Activated T-cell treated with anti-CD3 and anti-CD28 coated beads, Interleukin-2, amount 50 U/mL, for 4 hours (primary cell): Measurements from ENCODE around the gene PDZRN4. TPM values are rescaled to one million over a fixed set of nuclear protein-coding genes. Genes with fewer than 3 reads are reported as not detected.
"Not testable (repeated sequence)": the region's sequence is repeated elsewhere in the genome, so short reads cannot be mapped to it uniquely, and the experiment has no call there.

Experiments used
- ATAC-seq, 2 donors: fragments of 200-7000 bp; cut with Tn5 transposase; one replicate each; pipeline ENCODE4 v1.10.0; 2021
- DNase-seq: peaks from one replicate; pipeline ENCODE4 v3.0.0-alpha.2; 2020
- H3K27me3 Mint-ChIP-seq: one replicate; pipeline ENCODE4 v1.8.0; 2021; ENCODE audit warnings: low read depth, mixed read lengths
- H3K36me3 Mint-ChIP-seq: one replicate; pipeline ENCODE4 v1.8.0; 2022; ENCODE audit warnings: mixed read lengths; ENCODE audit not compliant: insufficient read depth
- H3K4me1 Mint-ChIP-seq: one replicate; pipeline ENCODE4 v1.8.0; 2021; ENCODE audit warnings: low read depth, mixed read lengths
- H3K4me3 Mint-ChIP-seq: one replicate; pipeline ENCODE4 v1.8.0; 2021; ENCODE audit warnings: mild to moderate bottlenecking, moderate library complexity, mixed read lengths
- H3K9me3 Mint-ChIP-seq: one replicate; pipeline ENCODE4 v1.8.0; 2021; ENCODE audit warnings: mixed read lengths
- total RNA-seq, 3 donors: library from RNA; stranded (reverse); gene quantifications; one replicate each; pipeline ENCODE4 v1.2.1, GENCODE V29; 2021

PDZRN4 gene
- total RNA-seq, 3 donors from 2014 or later = not detected

DNA sequence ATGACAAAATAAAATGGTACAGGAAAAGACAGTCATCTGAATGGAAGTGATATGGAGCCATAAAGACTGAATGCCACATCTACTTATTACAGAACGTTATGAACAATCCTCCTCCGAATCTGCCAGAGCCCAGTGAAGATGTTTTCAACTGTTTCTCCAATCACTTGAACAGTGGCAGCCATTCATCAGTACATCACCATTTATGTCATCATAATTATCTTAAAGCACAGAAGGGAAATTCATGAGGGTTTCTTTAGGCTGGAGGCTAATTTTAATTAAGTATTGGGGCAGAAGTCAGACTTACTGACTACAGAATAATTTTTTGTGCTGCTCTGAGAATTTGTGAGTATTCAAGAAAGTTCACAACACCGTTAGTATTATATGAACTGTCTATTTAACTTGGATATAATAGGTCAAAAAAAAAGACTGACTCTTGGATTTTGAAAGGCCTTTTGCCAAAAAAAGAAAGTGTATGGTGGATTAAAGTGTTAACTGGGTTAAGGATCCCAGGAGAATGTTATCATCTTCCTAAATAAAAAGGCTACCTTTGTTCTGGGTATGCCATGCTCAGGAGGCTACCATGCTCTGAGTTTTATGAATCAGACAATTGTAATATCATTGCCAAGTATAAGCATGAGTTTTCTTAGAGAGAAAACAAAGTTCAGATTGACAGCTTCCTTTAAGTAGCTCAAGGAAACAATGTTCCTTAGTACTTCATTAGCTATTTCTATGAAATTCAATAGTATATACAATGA lies 40.1 kb downstream of the PDZRN4 start:
- Mint-ChIP-seq H3K36me3 (no peaks in the 10 kb centered on the region), H3K4me3 (no peak overlapping the region), H3K9me3 (no peaks in the 10 kb centered on the region), H3K27me3 (peaks cover 2% of the 10 kb centered on the region), H3K4me1 (no peaks in the 10 kb centered on the region)
- ATAC-seq = no peak
- DNase-seq = no peak

DNA sequence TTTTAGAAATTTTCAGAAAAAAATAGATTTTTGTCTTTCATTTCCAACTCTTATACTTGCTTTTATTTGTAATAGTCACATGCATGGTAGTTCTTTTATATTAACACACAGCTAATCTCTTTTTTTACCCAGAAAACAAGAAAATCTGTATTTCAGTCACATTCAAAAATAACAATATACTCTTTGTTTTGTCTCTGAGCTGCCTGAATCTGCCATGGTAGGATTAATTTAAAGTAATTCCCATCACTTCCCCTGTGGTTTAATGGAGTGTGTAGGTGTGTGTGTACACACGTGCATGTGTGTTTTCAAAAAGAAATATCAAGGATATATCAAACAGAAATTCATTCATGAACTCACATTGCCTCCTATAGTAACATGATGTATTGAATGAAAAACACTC lies 42.6 kb downstream of the PDZRN4 start:
- no peak for ATAC-seq
- Mint-ChIP-seq H3K4me3 (no peak overlapping the region), H3K27me3 (peaks cover 2% of the 10 kb centered on the region)

DNA sequence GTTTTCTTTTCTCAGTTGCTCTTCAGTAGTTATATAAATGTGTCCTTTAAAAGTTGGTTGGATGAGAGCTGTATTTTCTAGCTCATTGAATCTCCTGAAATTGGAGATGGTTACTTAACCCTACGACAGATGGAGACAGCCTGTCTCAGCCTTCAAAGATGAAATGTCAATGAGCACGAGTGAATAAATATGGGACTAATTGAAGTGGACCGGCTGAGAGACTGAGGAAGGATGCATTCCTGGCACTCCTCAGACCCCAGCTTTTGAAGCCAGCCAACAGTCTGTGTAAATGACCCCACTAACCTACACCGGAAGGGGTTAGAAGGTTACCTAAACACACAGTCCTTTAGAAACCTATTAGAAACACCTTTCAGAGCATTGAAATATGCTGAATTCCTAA lies 46.6 kb downstream of the PDZRN4 start:
- H3K4me3 Mint-ChIP-seq = no peak overlapping the region
- H3K9me3 Mint-ChIP-seq = no peaks in the 10 kb centered on the region
- H3K36me3 Mint-ChIP-seq = no peaks in the 10 kb centered on the region
- no peaks in the 10 kb centered on the region for H3K4me1 Mint-ChIP-seq
- ATAC-seq = no peak
- no peaks in the 10 kb centered on the region for H3K27me3 Mint-ChIP-seq
- DNase-seq = no peak

More for the DNA sequence above, 42.6 kb downstream of the PDZRN4 start:
- no peak for DNase-seq
- Mint-ChIP-seq H3K9me3 (no peaks in the 10 kb centered on the region), H3K4me1 (no peaks in the 10 kb centered on the region), H3K36me3 (no peaks in the 10 kb centered on the region)

DNA sequence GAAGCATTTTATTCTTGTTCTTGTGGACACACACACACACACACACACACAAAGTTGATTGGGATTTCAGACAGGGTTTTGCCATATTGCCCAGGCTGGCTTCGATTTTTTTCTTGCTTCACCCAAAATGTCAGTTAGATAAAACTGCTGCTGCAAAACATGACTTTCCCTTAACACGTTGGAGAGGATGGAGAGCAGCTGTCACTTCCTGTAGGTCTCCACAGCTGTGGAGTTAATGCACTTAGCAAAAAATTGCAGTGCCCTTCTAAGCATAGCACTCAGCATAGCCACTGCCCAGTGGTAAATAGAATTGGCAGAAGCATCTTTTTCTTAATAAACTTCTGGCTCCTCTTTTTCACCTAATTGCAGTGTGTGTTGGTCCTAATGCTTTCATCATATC lies 54.5 kb downstream of the PDZRN4 start:
- Mint-ChIP-seq H3K4me1 (no peaks in the 10 kb centered on the region), H3K4me3 (no peak overlapping the region), H3K36me3 (no peaks in the 10 kb centered on the region), H3K9me3 (no peaks in the 10 kb centered on the region), H3K27me3 (no peaks in the 10 kb centered on the region)
- DNase-seq (no peak), ATAC-seq (no peak)

DNA sequence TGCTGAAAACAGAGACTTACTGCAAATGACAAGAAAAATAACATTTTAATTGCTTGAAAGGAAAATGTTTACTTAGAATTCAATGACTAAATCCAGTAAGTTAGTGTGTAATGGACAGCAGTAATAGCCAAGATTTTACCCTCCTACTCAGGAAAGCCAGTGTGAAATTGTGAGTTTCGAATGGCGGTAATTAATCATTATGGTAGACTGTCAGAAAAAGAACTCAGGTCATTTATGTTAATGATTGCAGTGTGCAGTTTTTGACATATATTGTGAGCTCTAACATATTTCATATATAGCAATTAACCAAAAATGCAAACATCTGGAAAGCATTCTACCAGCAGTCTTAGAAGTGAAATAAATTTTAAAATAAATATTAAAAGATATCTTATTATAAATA lies 60.3 kb downstream of the PDZRN4 start:
- Mint-ChIP-seq H3K4me3 (no peak overlapping the region), H3K9me3 (no peaks in the 10 kb centered on the region), H3K4me1 (no peaks in the 10 kb centered on the region), H3K36me3 (no peaks in the 10 kb centered on the region), H3K27me3 (no peaks in the 10 kb centered on the region)
- no peak for ATAC-seq
- DNase-seq = no peak

DNA sequence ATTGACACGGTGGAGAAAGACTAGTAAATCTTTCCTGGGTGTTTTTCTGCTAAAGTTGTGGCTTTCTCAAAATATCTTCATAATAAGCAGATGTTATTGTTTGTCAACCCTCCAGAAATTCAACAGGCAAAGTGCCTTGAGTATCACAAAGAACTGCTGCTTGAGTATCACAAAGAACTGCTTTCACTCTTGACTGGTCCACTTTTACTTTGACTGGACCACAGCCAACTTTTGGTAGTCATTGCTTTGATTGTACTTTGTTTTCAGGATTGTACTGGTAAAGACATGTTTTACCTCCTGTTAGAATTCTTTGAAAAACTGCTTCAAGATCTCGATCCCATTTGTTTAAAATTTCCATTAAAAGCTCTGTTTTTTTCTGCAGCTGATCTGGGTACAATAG lies 62.6 kb downstream of the PDZRN4 start:
- DNase-seq = no peak
- H3K4me1 Mint-ChIP-seq = no peaks in the 10 kb centered on the region
- no peaks in the 10 kb centered on the region for H3K36me3 Mint-ChIP-seq
- no peaks in the 10 kb centered on the region for H3K27me3 Mint-ChIP-seq
- ATAC-seq = no peak
- no peak overlapping the region for H3K4me3 Mint-ChIP-seq
- H3K9me3 Mint-ChIP-seq = no peaks in the 10 kb centered on the region

DNA sequence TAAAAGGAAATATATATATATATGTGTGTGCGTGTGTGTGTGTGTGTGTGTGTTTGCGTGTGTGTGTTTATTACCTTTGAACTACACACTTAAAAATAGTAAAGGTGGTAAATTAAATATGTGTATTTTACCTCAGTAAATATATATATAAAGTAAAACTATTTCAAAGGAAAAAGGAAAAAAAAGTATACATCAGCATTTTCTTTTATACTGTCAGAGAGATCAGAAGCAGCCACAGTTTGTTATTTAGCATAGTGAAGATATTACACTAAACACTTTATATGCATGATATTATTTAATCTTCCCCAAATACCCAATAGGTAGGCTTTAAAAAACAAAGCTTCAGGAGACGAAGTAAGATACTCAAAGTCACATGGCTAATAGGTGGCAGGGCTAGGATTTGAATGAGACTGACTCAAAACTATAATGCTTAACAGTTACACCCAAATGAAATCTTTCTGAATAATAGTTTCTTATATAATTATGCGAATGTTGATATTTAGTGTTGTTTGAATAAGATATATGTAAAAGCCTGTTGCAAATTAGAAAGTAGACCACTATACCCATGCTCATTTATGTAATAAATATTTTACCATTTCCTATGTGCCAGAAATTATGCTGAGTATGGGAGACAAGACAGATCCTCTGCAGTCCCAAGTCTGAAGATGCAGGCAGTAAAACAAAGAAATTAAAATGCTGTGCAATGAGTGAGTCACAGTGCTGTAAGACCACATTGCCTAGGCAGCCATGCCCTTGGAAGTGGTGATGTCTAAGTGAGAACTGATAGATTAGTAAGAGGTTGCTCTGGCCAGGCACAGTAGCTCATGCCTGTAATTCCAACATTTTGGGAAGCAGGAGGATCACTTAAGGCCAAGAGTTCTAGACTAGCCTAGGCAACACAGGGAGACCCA lies 66.1 kb downstream of the PDZRN4 start:
- Mint-ChIP-seq H3K36me3 (no peaks in the 10 kb centered on the region), H3K4me1 (no peaks in the 10 kb centered on the region), H3K9me3 (no peaks in the 10 kb centered on the region), H3K27me3 (no peaks in the 10 kb centered on the region), H3K4me3 (no peak overlapping the region)
- ATAC-seq (no peak), DNase-seq (no peak)

DNA sequence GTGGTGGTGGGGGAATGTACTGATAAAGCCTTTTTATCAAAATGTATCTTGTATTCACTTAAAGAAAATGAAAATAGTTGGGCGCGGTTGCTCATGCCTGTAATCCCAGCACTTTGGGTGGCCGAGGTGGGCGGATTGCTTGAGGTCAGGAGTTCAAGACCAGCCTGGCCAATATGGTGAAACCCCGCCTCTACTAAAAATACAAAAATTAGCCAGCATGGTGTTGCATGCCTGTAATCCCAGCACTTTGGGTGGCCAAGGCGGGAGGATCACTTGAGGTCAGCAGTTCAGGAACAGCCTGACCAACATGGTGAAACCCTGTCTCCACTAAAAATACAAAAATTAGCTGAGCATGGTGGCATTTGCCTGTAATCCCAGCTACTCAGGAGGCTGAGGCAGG lies 75.1 kb downstream of the PDZRN4 start:
- not testable (repeated sequence) for ATAC-seq, H3K9me3 Mint-ChIP-seq, H3K36me3 Mint-ChIP-seq, H3K4me1 Mint-ChIP-seq, H3K27me3 Mint-ChIP-seq, H3K4me3 Mint-ChIP-seq, DNase-seq

DNA sequence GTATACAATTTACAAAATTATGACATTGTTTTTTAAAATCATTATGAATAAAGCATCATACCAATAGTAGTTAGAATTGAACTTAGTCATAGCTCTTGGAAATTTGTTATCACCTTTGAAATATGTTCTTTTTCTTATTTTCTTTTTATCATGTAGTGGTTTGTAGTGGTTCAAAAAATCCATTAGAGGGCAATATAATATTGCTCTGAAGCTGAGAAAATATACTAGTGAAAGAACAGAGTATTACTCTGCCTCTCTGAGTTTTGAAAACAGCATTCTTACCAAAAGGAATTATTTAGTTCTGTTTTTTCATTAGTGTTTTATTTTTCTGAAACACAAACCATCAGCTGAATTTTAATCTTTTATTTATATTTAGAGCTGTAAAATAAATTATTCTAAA lies 76.2 kb downstream of the PDZRN4 start:
- H3K9me3 Mint-ChIP-seq = no peaks in the 10 kb centered on the region
- ATAC-seq = no peak
- no peak overlapping the region for H3K4me3 Mint-ChIP-seq
- no peak for DNase-seq
- H3K27me3 Mint-ChIP-seq = peaks cover 6% of the 10 kb centered on the region
- no peaks in the 10 kb centered on the region for H3K36me3 Mint-ChIP-seq
- H3K4me1 Mint-ChIP-seq = no peaks in the 10 kb centered on the region

DNA sequence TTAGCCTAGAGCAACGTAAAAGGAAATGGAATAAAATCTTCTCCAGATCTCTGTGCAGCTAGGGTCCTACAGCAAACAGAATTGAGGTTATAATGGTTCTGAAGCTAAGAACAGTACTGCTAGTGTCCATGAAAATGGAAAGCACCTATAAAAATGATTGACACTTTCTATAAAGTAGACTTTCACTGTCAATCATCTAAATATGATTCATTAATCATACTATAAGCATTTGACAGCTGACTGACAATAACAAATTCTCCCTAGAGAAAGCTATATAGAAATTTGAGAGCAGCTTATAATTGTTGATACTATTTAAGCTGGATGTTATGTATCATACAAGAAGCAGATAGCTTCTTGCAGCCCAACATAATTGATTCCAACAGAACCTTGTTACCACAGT lies 80.9 kb downstream of the PDZRN4 start:
- no peak for DNase-seq
- H3K9me3 Mint-ChIP-seq = no peaks in the 10 kb centered on the region
- H3K27me3 Mint-ChIP-seq = no peaks in the 10 kb centered on the region
- no peaks in the 10 kb centered on the region for H3K4me1 Mint-ChIP-seq
- no peaks in the 10 kb centered on the region for H3K36me3 Mint-ChIP-seq
- ATAC-seq = no peak
- no peak overlapping the region for H3K4me3 Mint-ChIP-seq

DNA sequence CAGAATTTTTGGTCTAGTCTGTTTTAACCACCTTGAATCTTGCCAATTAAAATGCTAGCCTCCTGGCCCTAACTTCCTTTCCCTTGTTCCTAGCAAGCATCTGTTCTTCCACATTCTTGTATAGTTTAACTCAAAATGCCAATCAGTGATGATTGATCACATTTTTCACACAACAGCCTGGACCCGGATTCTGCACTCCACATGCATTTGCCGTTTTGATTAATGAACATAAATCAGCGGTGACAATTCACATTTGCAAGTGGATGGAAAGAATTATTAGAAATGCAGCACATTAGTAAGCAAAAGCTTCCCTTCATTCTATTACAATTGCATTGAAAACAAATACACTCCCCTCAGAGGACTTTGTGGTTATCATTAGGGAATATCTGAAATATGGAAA lies 83.4 kb downstream of the PDZRN4 start:
- H3K9me3 Mint-ChIP-seq = no peaks in the 10 kb centered on the region
- H3K4me3 Mint-ChIP-seq = no peak overlapping the region
- ATAC-seq (no peak), DNase-seq (no peak)
- H3K27me3 Mint-ChIP-seq = no peaks in the 10 kb centered on the region
- H3K36me3 Mint-ChIP-seq = no peaks in the 10 kb centered on the region
- no peaks in the 10 kb centered on the region for H3K4me1 Mint-ChIP-seq

DNA sequence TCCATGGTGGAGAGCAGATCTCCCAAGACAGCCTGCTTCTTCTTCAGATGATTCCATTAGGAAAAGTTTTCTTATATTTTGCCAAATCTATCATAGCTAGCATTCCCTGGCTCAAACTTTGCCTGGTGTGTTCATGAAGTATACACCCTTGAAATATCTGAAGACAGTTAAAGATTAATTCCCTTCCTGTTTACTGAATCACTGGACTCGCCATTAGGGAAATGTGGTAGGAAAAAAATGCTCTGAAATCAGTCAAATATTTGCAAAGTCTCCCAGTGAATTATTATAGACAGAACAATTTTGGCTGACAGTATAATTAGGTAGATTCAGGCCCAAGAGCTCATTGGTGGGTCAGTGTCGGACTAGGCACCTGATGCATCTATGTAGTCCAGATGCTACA lies 86.5 kb downstream of the PDZRN4 start:
- no peak overlapping the region for H3K4me3 Mint-ChIP-seq
- no peaks in the 10 kb centered on the region for H3K4me1 Mint-ChIP-seq
- H3K36me3 Mint-ChIP-seq = no peaks in the 10 kb centered on the region
- DNase-seq = no peak
- no peak for ATAC-seq
- no peaks in the 10 kb centered on the region for H3K27me3 Mint-ChIP-seq
- H3K9me3 Mint-ChIP-seq = no peaks in the 10 kb centered on the region

DNA sequence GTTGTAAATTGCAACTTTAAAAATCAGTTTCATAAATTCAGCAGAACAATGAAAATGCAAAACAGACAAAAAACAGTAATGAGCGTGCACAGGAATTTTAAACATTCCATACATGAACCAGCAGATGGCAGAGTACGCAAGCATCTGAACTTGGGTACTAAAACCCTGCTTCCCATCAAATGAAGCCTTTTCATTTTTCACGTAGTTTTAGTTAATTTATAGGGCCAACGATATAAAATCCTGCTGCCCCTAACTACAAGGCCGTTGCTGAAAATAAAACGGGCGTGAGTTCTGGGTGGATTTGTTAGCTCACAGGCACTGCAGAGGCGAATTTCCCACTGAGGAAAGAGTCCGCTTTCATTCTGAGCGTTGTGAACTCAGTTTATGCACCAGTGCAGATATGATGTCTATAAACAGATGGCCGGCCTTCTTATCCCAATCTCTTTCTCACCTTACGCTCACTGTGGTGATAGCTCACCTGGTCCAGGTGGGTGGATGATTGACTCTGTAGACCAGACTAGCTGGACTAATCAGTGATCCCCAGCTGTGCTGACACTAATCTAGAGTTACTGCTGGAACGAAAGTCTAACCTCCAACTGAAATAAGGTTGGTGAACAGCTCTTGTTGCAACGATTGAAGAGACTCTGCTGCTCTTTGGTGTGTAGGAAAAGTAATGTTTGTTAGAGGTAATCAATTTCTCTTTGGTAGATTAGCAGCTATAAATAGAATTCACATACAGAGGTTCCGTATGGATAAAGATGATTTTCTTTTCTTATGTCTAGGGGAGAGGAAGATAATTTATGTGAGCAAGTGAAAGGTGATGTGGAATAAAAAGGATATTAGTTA lies 89.2 kb downstream of the PDZRN4 start:
- Mint-ChIP-seq H3K36me3 (no peaks in the 10 kb centered on the region), H3K27me3 (no peaks in the 10 kb centered on the region), H3K4me3 (no peak overlapping the region), H3K9me3 (no peaks in the 10 kb centered on the region), H3K4me1 (no peaks in the 10 kb centered on the region)
- DNase-seq (no peak), ATAC-seq (no peak)

DNA sequence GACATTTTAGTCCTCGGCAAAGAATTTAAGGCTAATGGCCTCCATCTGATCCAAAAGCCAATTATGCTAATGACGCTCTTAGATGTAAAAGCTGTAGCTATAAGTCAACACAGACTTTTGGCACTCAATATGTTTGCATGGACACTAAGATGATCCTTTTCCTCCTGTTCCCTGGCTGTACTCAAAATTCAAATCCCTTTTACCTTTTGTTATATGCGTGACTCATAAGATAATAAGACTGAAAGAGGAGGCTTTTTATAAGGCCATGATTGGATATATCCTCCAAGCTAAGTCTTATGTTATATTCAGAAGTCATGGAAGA lies 89.8 kb downstream of the PDZRN4 start:
- Mint-ChIP-seq H3K4me3 (no peak overlapping the region), H3K27me3 (no peaks in the 10 kb centered on the region), H3K36me3 (no peaks in the 10 kb centered on the region), H3K4me1 (no peaks in the 10 kb centered on the region), H3K9me3 (no peaks in the 10 kb centered on the region)
- DNase-seq (no peak), ATAC-seq (no peak)
